ENCODE data around the gene PAK5. TPM values are rescaled to one million over a fixed set of nuclear protein-coding genes. Genes with fewer than 3 reads are reported as not detected.

The PAK5 gene
- total RNA-seq, 1 donor from 2014 or later: 1.6 TPM

DNA sequence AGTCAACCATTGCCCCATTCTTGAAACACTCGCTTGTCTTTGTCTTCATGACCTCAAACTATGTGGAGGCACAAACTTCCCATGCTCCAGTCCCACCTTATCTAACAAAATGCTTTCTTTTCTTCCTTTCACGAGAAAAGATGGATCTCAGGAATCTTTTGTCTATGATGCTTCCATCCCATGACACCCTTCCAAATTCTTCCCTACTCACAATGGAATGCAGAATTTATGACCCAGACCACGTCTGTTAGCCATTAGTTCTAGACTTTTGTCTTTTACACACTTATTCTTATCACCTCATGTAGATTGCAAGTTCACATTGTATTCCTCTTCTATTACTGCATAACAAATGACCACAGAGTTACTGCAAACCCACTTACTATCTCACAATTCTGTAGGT, 348.7 kb downstream of the PAK5 start:
- no peaks in the 10 kb centered on the region for H3K9me3 ChIP-seq (ENCODE audit: low read depth)
- no peak overlapping the region for H3K4me3 Mint-ChIP-seq
- no peak overlapping the region for H2AFZ ChIP-seq (replicated peaks)
- H3F3A ChIP-seq (ENCODE audit: low read depth): no peaks in the 10 kb centered on the region
- H3K9me3 Mint-ChIP-seq: no peaks in the 10 kb centered on the region
- H3K27me3 Mint-ChIP-seq (ENCODE audit: insufficient read depth, low read depth): peaks cover 3% of the 10 kb centered on the region
- H3K79me2 ChIP-seq (ENCODE audit: low read depth): no peaks in the 10 kb centered on the region
- H3K36me3 ChIP-seq: no peaks in the 10 kb centered on the region
- H3K9ac ChIP-seq: no peak overlapping the region
- TF ChIP-seq EZH2 (IDR thresholded peaks at IDR 0.05) (no peak), EZH2phosphoT487 (IDR thresholded peaks at IDR 0.05) (no peak)
- TF ChIP-seq, protein P1, sequence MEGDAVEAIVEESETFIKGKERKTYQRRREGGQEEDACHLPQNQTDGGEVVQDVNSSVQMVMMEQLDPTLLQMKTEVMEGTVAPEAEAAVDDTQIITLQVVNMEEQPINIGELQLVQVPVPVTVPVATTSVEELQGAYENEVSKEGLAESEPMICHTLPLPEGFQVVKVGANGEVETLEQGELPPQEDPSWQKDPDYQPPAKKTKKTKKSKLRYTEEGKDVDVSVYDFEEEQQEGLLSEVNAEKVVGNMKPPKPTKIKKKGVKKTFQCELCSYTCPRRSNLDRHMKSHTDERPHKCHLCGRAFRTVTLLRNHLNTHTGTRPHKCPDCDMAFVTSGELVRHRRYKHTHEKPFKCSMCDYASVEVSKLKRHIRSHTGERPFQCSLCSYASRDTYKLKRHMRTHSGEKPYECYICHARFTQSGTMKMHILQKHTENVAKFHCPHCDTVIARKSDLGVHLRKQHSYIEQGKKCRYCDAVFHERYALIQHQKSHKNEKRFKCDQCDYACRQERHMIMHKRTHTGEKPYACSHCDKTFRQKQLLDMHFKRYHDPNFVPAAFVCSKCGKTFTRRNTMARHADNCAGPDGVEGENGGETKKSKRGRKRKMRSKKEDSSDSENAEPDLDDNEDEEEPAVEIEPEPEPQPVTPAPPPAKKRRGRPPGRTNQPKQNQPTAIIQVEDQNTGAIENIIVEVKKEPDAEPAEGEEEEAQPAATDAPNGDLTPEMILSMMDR (IDR thresholded peaks at IDR 0.05): no peak
- H3K4me1 ChIP-seq: peaks cover 17% of the 10 kb centered on the region
- no peak overlapping the region for H3K27ac Mint-ChIP-seq
- no peak overlapping the region for H3K4me3 ChIP-seq
- H3K4me2 ChIP-seq: no peak overlapping the region
- DNase-seq (ENCODE audit: low spot score): no peak
- H3K27ac ChIP-seq: no peak overlapping the region
- H4K20me1 ChIP-seq (ENCODE audit: low read depth): no peaks in the 10 kb centered on the region
- peaks cover 3% of the 10 kb centered on the region for H3K4me1 Mint-ChIP-seq
- no peaks in the 10 kb centered on the region for H3K27me3 ChIP-seq
- H3K36me3 Mint-ChIP-seq: no peaks in the 10 kb centered on the region

DNA sequence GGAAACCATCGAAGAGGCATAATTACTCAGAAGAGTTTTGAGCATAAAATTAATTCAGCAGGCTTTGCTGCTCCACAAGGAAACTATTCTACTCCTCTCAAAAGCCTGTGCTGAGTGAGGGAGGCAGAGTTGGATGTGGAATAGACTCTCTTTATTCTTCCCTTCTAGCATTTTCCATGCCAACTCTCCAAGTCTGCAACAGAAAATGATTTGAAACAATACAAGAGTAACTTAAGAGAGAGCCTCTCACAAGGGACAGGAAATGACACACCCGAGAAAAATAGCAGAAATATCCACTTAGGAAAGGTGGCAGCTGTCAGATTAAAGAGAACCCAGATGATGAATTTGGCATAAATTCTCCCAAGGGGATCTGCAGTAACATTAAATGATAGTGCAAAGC, 350.8 kb downstream of the PAK5 start:
- Histone ChIP-seq H3F3A (ENCODE audit: low read depth) (no peaks in the 10 kb centered on the region), H3K9ac (no peak overlapping the region), H3K27me3 (no peaks in the 10 kb centered on the region), H3K4me1 (peaks cover 17% of the 10 kb centered on the region), H4K20me1 (ENCODE audit: low read depth) (no peaks in the 10 kb centered on the region), H3K4me3 (no peak overlapping the region), H3K36me3 (no peaks in the 10 kb centered on the region), H3K4me2 (no peak overlapping the region), H3K27ac (no peak overlapping the region), H2AFZ (replicated peaks) (no peak overlapping the region), H3K79me2 (ENCODE audit: low read depth) (no peaks in the 10 kb centered on the region), H3K9me3 (ENCODE audit: low read depth) (no peaks in the 10 kb centered on the region)
- Mint-ChIP-seq H3K9me3 (no peaks in the 10 kb centered on the region), H3K27ac (no peak overlapping the region), H3K4me3 (no peak overlapping the region), H3K4me1 (peaks cover 3% of the 10 kb centered on the region), H3K36me3 (no peaks in the 10 kb centered on the region), H3K27me3 (ENCODE audit: insufficient read depth, low read depth) (peaks cover 3% of the 10 kb centered on the region)
- DNase-seq (ENCODE audit: low spot score): no peak
- TF ChIP-seq EZH2 (IDR thresholded peaks at IDR 0.05) (no peak), EZH2phosphoT487 (IDR thresholded peaks at IDR 0.05) (no peak)
- TF ChIP-seq, protein P1 (IDR thresholded peaks at IDR 0.05): no peak

Other genes with a start within 250 kb of the PAK5 start
- gene ANKEF1, start 195.9 kb upstream of the PAK5 start, total RNA-seq (ENCODE audit: low replicate concordance): 4.2 and 8.3 TPM in 2 replicates